Activated B cell treated with CpG ODN at 0.5 μM for 24 hours (primary cell): Measurements from ENCODE around the gene CCDC47. TPM values are rescaled to one million over a fixed set of nuclear protein-coding genes. Genes with fewer than 3 reads are reported as not detected.

Source experiments
- ATAC-seq: fragments of 200-7000 bp; cut with Tn5 transposase; one replicate; pipeline ENCODE4 v1.10.0; 2021; ENCODE audit warnings: low read depth, mild to moderate bottlenecking, moderate library complexity
- CTCF ChIA-PET: fragments of 350-600 bp; sonication (Branson Sonifier 250); formaldehyde crosslinking; loops from one replicate; lab custom pipeline; 2021; ENCODE audit warnings: antibody characterized with exemption; lab: Charles Lee
- POLR2A ChIA-PET: fragments of 350-600 bp; sonication (Branson Sonifier 250); formaldehyde crosslinking; loops from one replicate; lab custom pipeline; 2021; ENCODE audit warnings: antibody characterized with exemption; lab: Charles Lee
- DNase-seq: peaks from one replicate; pipeline ENCODE4 v3.0.0; 2022
- H3K27ac Mint-ChIP-seq: one replicate; pipeline ENCODE4 v1.8.0; 2020; ENCODE audit warnings: mixed read lengths
- H3K27me3 Mint-ChIP-seq: one replicate; pipeline ENCODE4 v1.8.0; 2021; ENCODE audit warnings: mixed read lengths
- H3K36me3 Mint-ChIP-seq: one replicate; pipeline ENCODE4 v1.8.0; 2021; ENCODE audit warnings: low read depth, mixed read lengths
- H3K4me1 Mint-ChIP-seq: one replicate; pipeline ENCODE4 v1.8.0; 2021; ENCODE audit warnings: mixed read lengths
- H3K4me3 Mint-ChIP-seq: one replicate; pipeline ENCODE4 v1.8.0; 2020; ENCODE audit warnings: mild to moderate bottlenecking, mixed read lengths
- H3K9me3 Mint-ChIP-seq: one replicate; pipeline ENCODE4 v1.8.0; 2020; ENCODE audit warnings: mixed read lengths
- intact Hi-C: fragments of 100-400 bp; cut with micrococcal nuclease; formaldehyde crosslinking; loops from one replicate; pipeline ENCODE4 v1.15.1; 2024
- total RNA-seq: library from RNA; stranded (reverse); gene quantifications from 2 replicates; pipeline ENCODE4 v1.2.3, GENCODE V29; 2022
- TF ChIP-seq, protein P1 (sequence below): fragments of 200-600 bp; IDR thresholded peaks from one replicate; pipeline ENCODE4 v1.8.0; 2022; ENCODE audit warnings: antibody characterized with exemption, mild to moderate bottlenecking

The CCDC47 gene
- total RNA-seq, 1 donor from 2014 or later: 47.6 TPM

DNA sequence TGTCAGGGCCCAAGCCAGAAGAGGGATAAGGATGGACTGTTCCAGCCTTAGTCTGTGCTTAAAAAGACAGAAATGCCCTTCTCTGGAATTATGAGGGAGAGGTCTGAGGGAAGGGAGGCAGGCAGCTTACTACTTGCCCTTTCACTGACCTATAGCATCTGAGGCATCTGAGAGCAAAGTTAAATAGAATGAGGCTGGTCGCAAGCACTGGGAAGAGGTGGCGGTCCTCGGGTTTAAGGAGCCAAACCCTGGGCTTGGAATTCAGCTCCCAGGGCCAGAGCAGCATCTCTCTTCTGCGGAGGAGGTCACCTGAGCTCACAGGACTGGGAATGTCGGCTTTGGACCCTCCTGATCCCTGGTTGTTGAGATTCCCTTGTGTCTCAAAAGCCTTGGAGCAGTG, 70.4 kb downstream of the CCDC47 start:
- peaks cover 43% of the 10 kb centered on the region for H3K36me3 Mint-ChIP-seq
- ATAC-seq (no peak), DNase-seq (no peak)
- TF ChIP-seq, protein P1, sequence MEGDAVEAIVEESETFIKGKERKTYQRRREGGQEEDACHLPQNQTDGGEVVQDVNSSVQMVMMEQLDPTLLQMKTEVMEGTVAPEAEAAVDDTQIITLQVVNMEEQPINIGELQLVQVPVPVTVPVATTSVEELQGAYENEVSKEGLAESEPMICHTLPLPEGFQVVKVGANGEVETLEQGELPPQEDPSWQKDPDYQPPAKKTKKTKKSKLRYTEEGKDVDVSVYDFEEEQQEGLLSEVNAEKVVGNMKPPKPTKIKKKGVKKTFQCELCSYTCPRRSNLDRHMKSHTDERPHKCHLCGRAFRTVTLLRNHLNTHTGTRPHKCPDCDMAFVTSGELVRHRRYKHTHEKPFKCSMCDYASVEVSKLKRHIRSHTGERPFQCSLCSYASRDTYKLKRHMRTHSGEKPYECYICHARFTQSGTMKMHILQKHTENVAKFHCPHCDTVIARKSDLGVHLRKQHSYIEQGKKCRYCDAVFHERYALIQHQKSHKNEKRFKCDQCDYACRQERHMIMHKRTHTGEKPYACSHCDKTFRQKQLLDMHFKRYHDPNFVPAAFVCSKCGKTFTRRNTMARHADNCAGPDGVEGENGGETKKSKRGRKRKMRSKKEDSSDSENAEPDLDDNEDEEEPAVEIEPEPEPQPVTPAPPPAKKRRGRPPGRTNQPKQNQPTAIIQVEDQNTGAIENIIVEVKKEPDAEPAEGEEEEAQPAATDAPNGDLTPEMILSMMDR: no peak
- ChIA-PET POLR2A (interaction anchor here (0.9 to 11.3 kb wide), 9 partner anchors 8 to 140 kb away, joined by 3 to 295 read pairs (median 4); partner anchors contain the start of genes CCDC47, DDX42, SMARCD2 and STRADA), CTCF (interaction anchor here (1.1 kb wide), 1 partner anchor 39 kb away, joined by 3 read pairs; no protein-coding TSS in a partner anchor)
- H3K4me1 Mint-ChIP-seq: peaks cover 66% of the 10 kb centered on the region
- H3K4me3 Mint-ChIP-seq: peak overlapping the region; percentile 80
- intact Hi-C loops: no loop called here
- H3K9me3 Mint-ChIP-seq: no peaks in the 10 kb centered on the region
- H3K27me3 Mint-ChIP-seq: no peaks in the 10 kb centered on the region
- peak overlapping the region; percentile 95 for H3K27ac Mint-ChIP-seq

DNA sequence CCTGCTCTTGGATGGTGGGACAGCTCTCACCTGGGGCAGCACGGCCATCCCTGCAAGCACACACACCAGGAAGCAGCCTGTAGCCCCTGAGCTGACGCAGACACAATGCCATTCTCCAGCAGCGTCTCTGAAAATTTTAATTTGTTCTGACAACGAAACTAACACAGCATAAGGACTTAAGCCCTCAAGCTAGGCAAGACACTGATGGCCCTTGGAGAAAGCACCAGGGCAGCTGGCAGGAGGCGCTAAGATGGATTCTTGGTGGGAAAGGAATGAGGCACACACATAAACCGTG, 70.7 kb downstream of the CCDC47 start:
- peak overlapping the region; percentile 80 for H3K4me3 Mint-ChIP-seq
- POLR2A ChIA-PET: interaction anchor here (0.9 to 11.3 kb wide), 10 partner anchors 8 to 140 kb away, joined by 3 to 295 read pairs (median 6); partner anchors contain the start of genes CCDC47, DDX42, MAP3K3 and SMARCD2
- TF ChIP-seq, protein P1: no peak
- no peak for ATAC-seq
- peak overlapping the region; percentile 95 for H3K27ac Mint-ChIP-seq
- DNase-seq: no peak
- CTCF ChIA-PET: interaction anchor here (1.1 kb wide), 1 partner anchor 40 kb away, joined by 3 read pairs; no protein-coding TSS in a partner anchor
- H3K36me3 Mint-ChIP-seq: peaks cover 47% of the 10 kb centered on the region
- intact Hi-C loops: no loop called here
- peaks cover 69% of the 10 kb centered on the region for H3K4me1 Mint-ChIP-seq
- H3K9me3 Mint-ChIP-seq: no peaks in the 10 kb centered on the region
- no peaks in the 10 kb centered on the region for H3K27me3 Mint-ChIP-seq

- H3K4me1 Mint-ChIP-seq: peaks cover 71% of the 10 kb centered on the region
- ChIA-PET POLR2A (interaction anchor here (0.5 to 11.3 kb wide), 21 partner anchors 9 to 1247 kb away, joined by 3 to 295 read pairs (median 5); partner anchors contain the start of genes CCDC47, CYB561, DCAF7 and DDX42), CTCF (interaction anchor here (1.1 to 1.6 kb wide), 3 partner anchors 8 to 147 kb away, joined by 3 to 9 read pairs (median 4); no protein-coding TSS in a partner anchor)
- intact Hi-C loops: no loop called here
- H3K4me3 Mint-ChIP-seq: peak overlapping the region; percentile 80
- peak; percentile 41 for DNase-seq
- ATAC-seq: peak; percentile 5
- peaks cover 48% of the 10 kb centered on the region for H3K36me3 Mint-ChIP-seq
- TF ChIP-seq, protein P1: no peak
- H3K27me3 Mint-ChIP-seq: no peaks in the 10 kb centered on the region
- H3K27ac Mint-ChIP-seq: peak overlapping the region; percentile 95
- H3K9me3 Mint-ChIP-seq: no peaks in the 10 kb centered on the region
Measured at GRCh38 chr17:63701868-63702720, 71.3 kb downstream of the CCDC47 start.

DNA sequence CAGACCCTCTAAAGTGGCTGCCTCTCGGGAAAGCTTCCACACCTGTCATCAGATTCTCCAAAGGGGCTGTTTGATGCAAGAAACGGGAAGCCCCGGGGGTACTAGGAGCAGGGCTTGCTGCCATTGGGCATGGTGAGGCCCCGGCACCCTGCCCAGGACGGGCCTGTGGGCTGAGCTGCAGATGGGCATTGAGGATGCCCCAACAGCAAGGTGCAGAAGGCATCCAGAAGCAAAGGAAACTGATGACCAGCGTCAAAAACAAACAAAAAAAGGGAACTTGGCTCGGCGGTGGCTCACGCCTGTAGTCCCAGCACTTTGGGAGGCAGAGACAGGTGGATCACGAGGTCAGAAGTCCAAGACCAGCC, 72.0 kb downstream of the CCDC47 start:
- Mint-ChIP-seq H3K27ac (peak overlapping the region; percentile 95), H3K9me3 (no peaks in the 10 kb centered on the region), H3K4me3 (peak overlapping the region; percentile 80), H3K4me1 (peaks cover 71% of the 10 kb centered on the region), H3K27me3 (no peaks in the 10 kb centered on the region), H3K36me3 (peaks cover 53% of the 10 kb centered on the region)
- intact Hi-C loops: no loop called here
- ATAC-seq (no peak), DNase-seq (no peak)
- ChIA-PET CTCF (interaction anchor here (1.1 to 1.6 kb wide), 3 partner anchors 9 to 147 kb away, joined by 4 to 9 read pairs (median 4); partner anchors contain the start of genes CCDC47 and DDX42), POLR2A (interaction anchor here (0.5 to 11.3 kb wide), 21 partner anchors 10 to 1246 kb away, joined by 3 to 295 read pairs (median 5); partner anchors contain the start of genes CCDC47, CYB561, DCAF7 and DDX42)
- TF ChIP-seq, protein P1: no peak
